Astrocyte (in vitro differentiated cells and primary cell): Measurements from ENCODE around the gene STIM1. TPM values are rescaled to one million over a fixed set of nuclear protein-coding genes. Genes with fewer than 3 reads are reported as not detected.
A peak's percentile ranks its signal among the peaks of the same experiment; 100 is the strongest.

Source experiments
- DNase-seq: peaks from one replicate; pipeline ENCODE4 v3.0.0-alpha.2; 2010; ENCODE audit warnings: low read depth
- FAIRE-seq: peaks from 2 replicates; lab custom pipeline; 2011; peaks lifted over from hg19 to GRCh38; lab: Jason Lieb, UNC
- H2AFZ ChIP-seq: 2 replicates; pipeline ENCODE4 v1.6.0; 2012; ENCODE audit warnings: low read depth, low read length, inconsistent platforms
- H3K27ac ChIP-seq: 2 replicates; pipeline ENCODE4 v1.5.1; 2011; ENCODE audit warnings: low read depth, low read length, inconsistent platforms
- H3K27me3 ChIP-seq: 2 replicates; pipeline ENCODE4 v1.6.0; 2011; ENCODE audit warnings: low read length, inconsistent platforms; ENCODE audit not compliant: insufficient read depth
- H3K36me3 ChIP-seq: 2 replicates; pipeline ENCODE4 v1.5.1; 2011; ENCODE audit warnings: low read length, inconsistent platforms; ENCODE audit not compliant: insufficient read depth
- H3K4me1 ChIP-seq: 2 replicates; pipeline ENCODE4 v1.5.1; 2011; ENCODE audit warnings: low read length, inconsistent platforms; ENCODE audit not compliant: insufficient read depth
- H3K4me2 ChIP-seq: 2 replicates; pipeline ENCODE4 v1.6.0; 2012; ENCODE audit warnings: low read length, inconsistent platforms
- H3K4me3 ChIP-seq: 2 replicates; pipeline ENCODE4 v1.5.1; 2011; ENCODE audit warnings: low read depth, mild to moderate bottlenecking, low read length, inconsistent platforms; ENCODE audit not compliant: insufficient read depth
- H3K79me2 ChIP-seq: 2 replicates; pipeline ENCODE4 v1.6.0; 2012; ENCODE audit warnings: mild to moderate bottlenecking, low read length, inconsistent platforms; ENCODE audit not compliant: insufficient read depth
- H3K9ac ChIP-seq: 2 replicates; pipeline ENCODE4 v1.6.0; 2012; ENCODE audit warnings: mild to moderate bottlenecking, low read length, inconsistent platforms
- H3K9me3 ChIP-seq: 2 replicates; pipeline ENCODE4 v1.5.1; 2012; ENCODE audit warnings: low read depth, mild to moderate bottlenecking, low read length, inconsistent platforms; ENCODE audit not compliant: insufficient read depth
- H4K20me1 ChIP-seq: 2 replicates; pipeline ENCODE4 v1.6.0; 2012; ENCODE audit warnings: low read length, inconsistent platforms; ENCODE audit not compliant: insufficient read depth
- H3K27ac Mint-ChIP-seq: one replicate; pipeline ENCODE4 v1.8.0; 2021; ENCODE audit warnings: mild to moderate bottlenecking, mixed read lengths; ENCODE audit not compliant: unreplicated experiment
- H3K27me3 Mint-ChIP-seq: one replicate; pipeline ENCODE4 v1.8.0; 2021; ENCODE audit warnings: low read depth, mixed read lengths; ENCODE audit not compliant: unreplicated experiment
- H3K36me3 Mint-ChIP-seq: one replicate; pipeline ENCODE4 v1.8.0; 2021; ENCODE audit warnings: low read depth, mixed read lengths; ENCODE audit not compliant: unreplicated experiment
- H3K4me1 Mint-ChIP-seq: one replicate; pipeline ENCODE4 v1.8.0; 2021; ENCODE audit warnings: low read depth, mixed read lengths; ENCODE audit not compliant: unreplicated experiment
- H3K4me3 Mint-ChIP-seq: one replicate; pipeline ENCODE4 v1.8.0; 2021; ENCODE audit warnings: mild to moderate bottlenecking, moderate library complexity, mixed read lengths; ENCODE audit not compliant: unreplicated experiment
- H3K9me3 Mint-ChIP-seq: one replicate; pipeline ENCODE4 v1.8.0; 2021; ENCODE audit warnings: mild to moderate bottlenecking, mixed read lengths; ENCODE audit not compliant: unreplicated experiment
- CTCF ChIP-seq: IDR thresholded peaks from 2 replicates; pipeline ENCODE4 v1.5.1; 2011; ENCODE audit warnings: low read depth, mild to moderate bottlenecking, inconsistent platforms, low read length, moderate library complexity; ENCODE audit not compliant: insufficient read depth
- EZH2 ChIP-seq: IDR thresholded peaks from 2 replicates; pipeline ENCODE4 v1.6.1; 2012; ENCODE audit warnings: mild to moderate bottlenecking, low read length, inconsistent platforms; ENCODE audit not compliant: insufficient read depth
- total RNA-seq: library from RNA; stranded (reverse); gene quantifications from 2 replicates; pipeline ENCODE4 v1.2.1, GENCODE V29; 2021

The STIM1 gene
- total RNA-seq, 1 donor from 2014 or later = 42.9 TPM

DNA sequence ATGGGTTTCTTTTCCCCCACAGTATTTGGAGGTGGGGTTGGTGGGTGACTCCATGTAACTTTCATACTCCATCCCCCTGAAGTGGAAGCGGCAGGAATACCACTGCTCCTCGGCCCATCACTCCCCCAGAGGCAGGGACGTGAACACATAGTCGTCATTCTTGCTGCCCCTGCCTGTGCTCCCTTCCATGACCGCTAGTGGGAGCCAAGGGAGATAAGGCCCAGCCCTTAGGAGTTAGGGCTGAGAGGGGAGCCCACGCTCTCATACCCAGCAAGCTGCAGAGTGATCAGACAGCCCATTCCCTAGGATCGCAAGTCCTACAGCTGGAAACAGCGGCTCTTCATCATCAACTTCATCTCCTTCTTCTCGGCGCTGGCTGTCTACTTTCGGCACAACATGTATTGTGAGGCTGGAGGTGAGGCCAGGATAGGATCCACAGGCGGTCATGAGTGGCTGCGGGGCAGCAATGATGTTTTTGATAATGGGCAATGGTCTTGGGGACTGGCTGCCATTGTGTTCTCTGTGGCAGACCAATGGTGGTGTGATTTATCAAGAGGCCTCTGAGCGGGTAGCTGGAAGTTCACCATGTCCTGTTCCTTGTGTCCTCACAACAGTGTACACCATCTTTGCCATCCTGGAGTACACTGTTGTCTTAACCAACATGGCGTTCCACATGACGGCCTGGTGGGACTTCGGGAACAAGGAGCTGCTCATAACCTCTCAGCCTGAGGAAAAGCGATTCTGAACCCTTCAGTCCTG lies 30.6 kb upstream of the STIM1 start:
- no peaks in the 10 kb centered on the region for H3K9me3 ChIP-seq
- H3K27ac Mint-ChIP-seq = no peak overlapping the region
- H3K4me1 ChIP-seq = no peaks in the 10 kb centered on the region
- H3K27me3 Mint-ChIP-seq = no peaks in the 10 kb centered on the region
- peaks cover 30% of the 10 kb centered on the region for H3K36me3 Mint-ChIP-seq
- no peak overlapping the region for H3K4me3 Mint-ChIP-seq
- H2AFZ ChIP-seq = no peak overlapping the region
- H3K36me3 ChIP-seq = peaks cover 17% of the 10 kb centered on the region
- H3K9me3 Mint-ChIP-seq = no peaks in the 10 kb centered on the region
- DNase-seq = no peak
- H3K27ac ChIP-seq = no peak overlapping the region
- no peak overlapping the region for H3K4me2 ChIP-seq
- no peak for FAIRE-seq
- H3K4me1 Mint-ChIP-seq = peaks cover 6% of the 10 kb centered on the region
- H3K27me3 ChIP-seq = no peaks in the 10 kb centered on the region
- TF ChIP-seq EZH2 (no peak), CTCF (peak; percentile 41)
- peaks cover 10% of the 10 kb centered on the region for H3K79me2 ChIP-seq
- no peak overlapping the region for H3K9ac ChIP-seq
- H3K4me3 ChIP-seq = no peak overlapping the region
- H4K20me1 ChIP-seq = peaks cover 46% of the 10 kb centered on the region

GRCh38 chr11:3825473-3826154 lies 29.9 kb upstream of the STIM1 start:
- Mint-ChIP-seq H3K27ac (no peak overlapping the region), H3K36me3 (peaks cover 32% of the 10 kb centered on the region), H3K27me3 (no peaks in the 10 kb centered on the region), H3K9me3 (no peaks in the 10 kb centered on the region), H3K4me3 (no peak overlapping the region), H3K4me1 (peaks cover 7% of the 10 kb centered on the region)
- Histone ChIP-seq H3K4me3 (no peak overlapping the region), H3K9me3 (no peaks in the 10 kb centered on the region), H2AFZ (no peak overlapping the region), H3K27me3 (no peaks in the 10 kb centered on the region), H3K27ac (no peak overlapping the region), H3K4me1 (no peaks in the 10 kb centered on the region), H3K79me2 (peaks cover 17% of the 10 kb centered on the region), H3K36me3 (peaks cover 21% of the 10 kb centered on the region), H3K4me2 (no peak overlapping the region), H4K20me1 (peaks cover 53% of the 10 kb centered on the region), H3K9ac (no peak overlapping the region)
- no peak for DNase-seq
- no peak for FAIRE-seq
- TF ChIP-seq EZH2 (no peak), CTCF (no peak)

GRCh38 chr11:3826721-3827120 lies 28.7 kb upstream of the STIM1 start:
- H3K9me3 ChIP-seq = no peaks in the 10 kb centered on the region
- peaks cover 28% of the 10 kb centered on the region for H3K79me2 ChIP-seq
- TF ChIP-seq CTCF (no peak), EZH2 (no peak)
- peaks cover 21% of the 10 kb centered on the region for H3K36me3 ChIP-seq
- H3K4me3 ChIP-seq = no peak overlapping the region
- no peak overlapping the region for H3K27ac ChIP-seq
- H3K36me3 Mint-ChIP-seq = peaks cover 28% of the 10 kb centered on the region
- H3K27me3 ChIP-seq = no peaks in the 10 kb centered on the region
- no peak overlapping the region for H3K27ac Mint-ChIP-seq
- peaks cover 64% of the 10 kb centered on the region for H4K20me1 ChIP-seq
- FAIRE-seq (no peak), DNase-seq (no peak)
- no peaks in the 10 kb centered on the region for H3K27me3 Mint-ChIP-seq
- no peaks in the 10 kb centered on the region for H3K4me1 ChIP-seq
- H2AFZ ChIP-seq = no peak overlapping the region
- no peak overlapping the region for H3K9ac ChIP-seq
- H3K4me2 ChIP-seq = no peak overlapping the region
- no peaks in the 10 kb centered on the region for H3K9me3 Mint-ChIP-seq
- H3K4me3 Mint-ChIP-seq = no peak overlapping the region
- H3K4me1 Mint-ChIP-seq = peaks cover 16% of the 10 kb centered on the region
